Activated naive CD8-positive, alpha-beta T cell treated with anti-CD3 and anti-CD28 coated beads for 36 hours (primary cell): ENCODE data around the gene ARNT2. TPM values are rescaled to one million over a fixed set of nuclear protein-coding genes. Genes with fewer than 3 reads are reported as not detected.
A peak's percentile ranks its signal among the peaks of the same experiment; 100 is the strongest.

Source experiments
- DNase-seq: peaks from one replicate; pipeline ENCODE4 v3.0.0; 2021
- H3K27ac Mint-ChIP-seq: one replicate; pipeline ENCODE4 v1.8.0; 2022; ENCODE audit warnings: mild to moderate bottlenecking, moderate library complexity, mixed read lengths
- H3K27me3 Mint-ChIP-seq: one replicate; pipeline ENCODE4 v1.8.0; 2022; ENCODE audit warnings: mild to moderate bottlenecking, mixed read lengths
- H3K36me3 Mint-ChIP-seq: one replicate; pipeline ENCODE4 v1.8.0; 2021; ENCODE audit warnings: mild to moderate bottlenecking, mixed read lengths
- H3K4me1 Mint-ChIP-seq: one replicate; pipeline ENCODE4 v1.8.0; 2021; ENCODE audit warnings: mixed read lengths
- H3K4me3 Mint-ChIP-seq: one replicate; pipeline ENCODE4 v1.8.0; 2022; ENCODE audit warnings: mild to moderate bottlenecking, moderate library complexity, mixed read lengths
- H3K9me3 Mint-ChIP-seq: one replicate; pipeline ENCODE4 v1.8.0; 2022; ENCODE audit warnings: mixed read lengths
- total RNA-seq, 2 experiments: library from RNA; stranded (reverse); gene quantifications; one replicate each; pipeline ENCODE4 v1.2.3, GENCODE V29; 2021

The ARNT2 gene
- total RNA-seq, 2 experiments from 2014 or later = not detected

GRCh38 chr15:80444680-80445251 lies 40.6 kb downstream of the ARNT2 start:
- no peak overlapping the region for H3K27ac Mint-ChIP-seq
- H3K4me1 Mint-ChIP-seq = no peaks in the 10 kb centered on the region
- H3K36me3 Mint-ChIP-seq = no peaks in the 10 kb centered on the region
- no peaks in the 10 kb centered on the region for H3K9me3 Mint-ChIP-seq
- H3K4me3 Mint-ChIP-seq = no peak overlapping the region
- peaks cover 10% of the 10 kb centered on the region for H3K27me3 Mint-ChIP-seq
- DNase-seq = no peak

GRCh38 chr15:80445300-80446041 lies 41.3 kb downstream of the ARNT2 start:
- no peaks in the 10 kb centered on the region for H3K4me1 Mint-ChIP-seq
- DNase-seq = no peak
- H3K4me3 Mint-ChIP-seq = no peak overlapping the region
- no peaks in the 10 kb centered on the region for H3K36me3 Mint-ChIP-seq
- peaks cover 10% of the 10 kb centered on the region for H3K27me3 Mint-ChIP-seq
- no peaks in the 10 kb centered on the region for H3K9me3 Mint-ChIP-seq
- no peak overlapping the region for H3K27ac Mint-ChIP-seq

DNA sequence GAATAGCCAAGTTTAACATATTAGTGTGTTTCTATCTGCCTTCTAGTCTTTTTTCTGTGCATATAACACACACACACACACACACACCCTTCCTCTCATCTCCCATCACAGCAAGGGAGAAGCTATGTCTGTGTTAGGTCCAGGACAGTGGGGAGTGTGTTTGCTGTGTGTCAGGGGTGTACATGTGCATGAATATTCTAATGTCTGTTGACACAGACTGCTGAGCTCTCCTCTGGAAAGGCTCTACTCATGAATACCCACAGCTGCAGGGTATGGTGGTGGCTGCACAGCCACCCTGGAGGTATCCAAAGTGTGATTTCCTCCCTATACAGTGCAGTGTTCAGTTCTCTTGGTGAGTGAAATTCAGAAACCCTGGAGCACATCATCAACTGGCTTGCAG lies 42.9 kb downstream of the ARNT2 start:
- H3K36me3 Mint-ChIP-seq = no peaks in the 10 kb centered on the region
- DNase-seq = no peak
- no peak overlapping the region for H3K27ac Mint-ChIP-seq
- H3K4me1 Mint-ChIP-seq = no peaks in the 10 kb centered on the region
- H3K4me3 Mint-ChIP-seq = no peak overlapping the region
- H3K27me3 Mint-ChIP-seq = peaks cover under 1% of the 10 kb centered on the region
- H3K9me3 Mint-ChIP-seq = no peaks in the 10 kb centered on the region

GRCh38 chr15:80449825-80450224 lies 45.6 kb downstream of the ARNT2 start:
- H3K36me3 Mint-ChIP-seq = no peaks in the 10 kb centered on the region
- H3K27me3 Mint-ChIP-seq = no peaks in the 10 kb centered on the region
- no peak overlapping the region for H3K4me3 Mint-ChIP-seq
- no peaks in the 10 kb centered on the region for H3K9me3 Mint-ChIP-seq
- DNase-seq = no peak
- H3K4me1 Mint-ChIP-seq = no peaks in the 10 kb centered on the region
- no peak overlapping the region for H3K27ac Mint-ChIP-seq

DNA sequence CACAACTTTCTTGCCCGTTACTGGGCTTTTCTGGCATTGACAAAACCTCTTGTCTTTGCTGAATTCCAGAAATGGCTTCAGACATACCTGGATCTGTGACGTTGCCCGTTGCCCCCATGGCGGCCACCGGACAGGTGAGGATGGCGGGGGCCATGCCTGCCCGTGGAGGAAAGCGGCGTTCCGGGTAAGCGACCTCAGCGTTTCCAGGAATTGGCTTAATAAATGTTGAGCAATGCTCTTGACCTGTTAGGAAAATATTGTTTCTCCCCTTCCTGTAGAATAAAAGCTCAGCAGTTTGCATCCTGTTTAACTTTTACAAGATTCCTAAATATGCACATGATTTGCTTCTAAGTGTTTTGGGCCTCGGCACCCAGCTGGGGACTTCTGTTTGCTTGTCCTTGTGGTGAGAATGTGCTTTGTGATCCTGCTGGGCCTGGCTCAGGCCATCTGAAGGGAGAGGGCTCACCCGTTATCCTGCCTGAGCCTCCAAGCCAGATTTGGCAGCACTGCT lies 46.7 kb downstream of the ARNT2 start:
- Mint-ChIP-seq H3K36me3 (no peaks in the 10 kb centered on the region), H3K27me3 (peaks cover 9% of the 10 kb centered on the region), H3K27ac (no peak overlapping the region), H3K9me3 (no peaks in the 10 kb centered on the region), H3K4me3 (no peak overlapping the region), H3K4me1 (no peaks in the 10 kb centered on the region)
- no peak for DNase-seq

GRCh38 chr15:80452166-80452565 lies 48.0 kb downstream of the ARNT2 start:
- Mint-ChIP-seq H3K27me3 (peaks cover 9% of the 10 kb centered on the region), H3K4me3 (no peak overlapping the region), H3K4me1 (peaks cover 2% of the 10 kb centered on the region), H3K27ac (no peak overlapping the region), H3K36me3 (no peaks in the 10 kb centered on the region), H3K9me3 (no peaks in the 10 kb centered on the region)
- DNase-seq = no peak

- Mint-ChIP-seq H3K36me3 (no peaks in the 10 kb centered on the region), H3K9me3 (no peaks in the 10 kb centered on the region), H3K4me1 (peaks cover 2% of the 10 kb centered on the region), H3K4me3 (no peak overlapping the region), H3K27me3 (peaks cover 9% of the 10 kb centered on the region), H3K27ac (no peak overlapping the region)
- no peak for DNase-seq
Observed at GRCh38 chr15:80455051-80455648, 51.0 kb downstream of the ARNT2 start.

GRCh38 chr15:80455668-80456442 lies 51.7 kb downstream of the ARNT2 start:
- peaks cover 9% of the 10 kb centered on the region for H3K27me3 Mint-ChIP-seq
- H3K27ac Mint-ChIP-seq = no peak overlapping the region
- H3K9me3 Mint-ChIP-seq = no peaks in the 10 kb centered on the region
- peak; percentile 43 for DNase-seq
- H3K4me1 Mint-ChIP-seq = peaks cover 2% of the 10 kb centered on the region
- H3K4me3 Mint-ChIP-seq = no peak overlapping the region
- H3K36me3 Mint-ChIP-seq = no peaks in the 10 kb centered on the region

DNA sequence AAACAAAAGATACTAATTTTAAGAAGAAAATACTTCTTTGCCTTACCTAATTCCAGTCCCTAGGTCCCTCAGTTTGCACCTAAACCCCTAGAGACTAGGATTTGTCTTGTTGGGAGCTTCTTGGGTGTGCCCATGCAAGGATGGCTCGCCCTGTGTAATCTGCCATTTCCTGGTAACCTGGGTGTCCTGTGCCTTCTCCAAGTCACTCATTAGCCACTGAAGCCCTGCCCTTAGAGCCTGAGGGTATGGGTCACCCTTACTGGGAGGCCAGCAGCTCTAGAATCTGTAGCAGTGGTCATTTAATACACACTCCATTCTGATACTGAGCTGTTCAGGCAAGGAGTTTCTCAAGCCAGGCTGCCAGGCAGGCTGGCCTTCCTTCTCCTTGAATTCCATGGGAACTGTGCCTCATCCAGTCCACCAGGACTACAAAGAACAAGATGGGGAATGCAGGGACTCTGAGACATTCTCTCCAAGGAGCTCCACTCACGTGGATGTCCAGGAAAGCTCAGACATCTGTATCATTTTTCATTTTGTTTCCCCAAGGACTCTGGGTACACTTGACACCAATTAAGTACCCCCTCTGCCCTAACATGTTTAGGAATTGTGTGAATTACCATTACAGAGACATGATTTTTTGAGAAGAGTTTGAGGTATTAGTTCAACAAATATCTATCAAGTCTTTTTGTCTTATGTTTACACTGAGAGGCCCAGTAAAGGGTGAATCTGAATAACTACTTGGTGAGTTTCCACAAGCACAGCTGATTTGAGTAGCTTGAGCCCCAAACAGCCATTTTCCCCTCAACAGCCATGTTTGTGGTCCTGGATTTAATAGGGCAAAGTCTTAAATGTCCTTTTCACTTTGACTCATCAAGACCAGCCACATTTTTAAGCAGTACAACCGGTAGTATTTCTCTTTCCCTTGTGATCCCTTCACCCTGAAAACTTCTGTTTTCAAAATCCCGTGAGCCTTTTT lies 52.6 kb downstream of the ARNT2 start:
- H3K27me3 Mint-ChIP-seq = peaks cover 9% of the 10 kb centered on the region
- no peak for DNase-seq
- H3K36me3 Mint-ChIP-seq = no peaks in the 10 kb centered on the region
- peaks cover 2% of the 10 kb centered on the region for H3K4me1 Mint-ChIP-seq
- no peaks in the 10 kb centered on the region for H3K9me3 Mint-ChIP-seq
- no peak overlapping the region for H3K27ac Mint-ChIP-seq
- no peak overlapping the region for H3K4me3 Mint-ChIP-seq

DNA sequence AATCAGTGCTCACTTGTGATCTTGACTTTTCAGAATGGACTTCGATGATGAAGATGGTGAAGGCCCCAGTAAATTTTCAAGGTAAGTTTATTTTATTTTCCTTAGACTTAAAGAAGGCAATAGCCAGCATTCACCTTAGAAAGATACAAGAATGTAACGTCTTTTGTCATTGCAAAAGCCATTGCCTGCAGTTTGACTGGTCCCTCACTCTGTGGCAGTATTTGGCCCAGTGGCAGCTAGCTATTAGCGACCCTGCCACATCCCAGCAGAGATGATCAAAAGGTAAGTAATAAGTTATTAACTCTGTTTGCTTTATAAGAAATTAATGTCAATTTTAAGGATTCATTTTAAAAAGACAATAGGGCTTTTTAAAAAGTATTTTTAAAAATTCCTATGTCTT lies 53.7 kb downstream of the ARNT2 start:
- Mint-ChIP-seq H3K4me1 (peaks cover 2% of the 10 kb centered on the region), H3K27me3 (peaks cover 9% of the 10 kb centered on the region), H3K9me3 (no peaks in the 10 kb centered on the region), H3K4me3 (no peak overlapping the region), H3K36me3 (no peaks in the 10 kb centered on the region), H3K27ac (no peak overlapping the region)
- no peak for DNase-seq

GRCh38 chr15:80458580-80458979 lies 54.4 kb downstream of the ARNT2 start:
- Mint-ChIP-seq H3K4me1 (peaks cover 2% of the 10 kb centered on the region), H3K27me3 (peaks cover 9% of the 10 kb centered on the region), H3K9me3 (no peaks in the 10 kb centered on the region), H3K27ac (no peak overlapping the region), H3K36me3 (no peaks in the 10 kb centered on the region), H3K4me3 (no peak overlapping the region)
- no peak for DNase-seq

DNA sequence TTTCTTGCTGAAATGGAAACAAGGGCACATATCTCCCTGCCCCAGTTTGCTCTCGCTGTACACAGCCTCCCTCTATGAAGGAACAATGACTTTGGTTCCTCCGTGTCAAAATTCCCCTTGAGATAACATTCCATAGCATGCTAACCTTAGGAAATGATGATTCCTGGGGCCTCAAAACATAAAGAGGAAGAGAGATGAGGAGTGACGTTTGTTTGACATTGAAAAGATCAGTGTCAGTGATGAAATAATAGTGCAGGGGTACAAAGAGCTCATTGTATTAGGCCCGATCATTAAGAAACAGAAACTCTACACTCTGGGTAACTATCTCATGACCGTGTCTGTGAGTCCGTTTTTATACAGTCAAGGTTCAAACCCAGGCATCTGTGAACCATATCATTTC lies 55.2 kb downstream of the ARNT2 start:
- Mint-ChIP-seq H3K4me3 (no peak overlapping the region), H3K27ac (no peak overlapping the region), H3K27me3 (peaks cover 9% of the 10 kb centered on the region), H3K9me3 (no peaks in the 10 kb centered on the region), H3K36me3 (no peaks in the 10 kb centered on the region), H3K4me1 (peaks cover 2% of the 10 kb centered on the region)
- DNase-seq = no peak

GRCh38 chr15:80459818-80460217 lies 55.6 kb downstream of the ARNT2 start:
- no peak for DNase-seq
- Mint-ChIP-seq H3K27ac (no peak overlapping the region), H3K4me1 (peaks cover 2% of the 10 kb centered on the region), H3K27me3 (peaks cover 9% of the 10 kb centered on the region), H3K4me3 (no peak overlapping the region), H3K9me3 (no peaks in the 10 kb centered on the region), H3K36me3 (no peaks in the 10 kb centered on the region)

- no peaks in the 10 kb centered on the region for H3K9me3 Mint-ChIP-seq
- DNase-seq = no peak
- H3K4me1 Mint-ChIP-seq = no peaks in the 10 kb centered on the region
- no peak overlapping the region for H3K27ac Mint-ChIP-seq
- no peaks in the 10 kb centered on the region for H3K27me3 Mint-ChIP-seq
- no peaks in the 10 kb centered on the region for H3K36me3 Mint-ChIP-seq
- H3K4me3 Mint-ChIP-seq = no peak overlapping the region
Observed at GRCh38 chr15:80461356-80462095, 57.3 kb downstream of the ARNT2 start.
